ENCODE measurements around the gene HSH2D. TPM values are rescaled to one million over a fixed set of nuclear protein-coding genes. Genes with fewer than 3 reads are reported as not detected.
A peak's percentile ranks its signal among the peaks of the same experiment; 100 is the strongest.

Gene HSH2D
- total and polyA plus RNA-seq, 9 of the 15 experiments (the other 6 are each of a cell fraction or from before 2014, with no cell fraction given) = 0.03 to 1.1 (median 0.35) TPM; not detected in 1

DNA sequence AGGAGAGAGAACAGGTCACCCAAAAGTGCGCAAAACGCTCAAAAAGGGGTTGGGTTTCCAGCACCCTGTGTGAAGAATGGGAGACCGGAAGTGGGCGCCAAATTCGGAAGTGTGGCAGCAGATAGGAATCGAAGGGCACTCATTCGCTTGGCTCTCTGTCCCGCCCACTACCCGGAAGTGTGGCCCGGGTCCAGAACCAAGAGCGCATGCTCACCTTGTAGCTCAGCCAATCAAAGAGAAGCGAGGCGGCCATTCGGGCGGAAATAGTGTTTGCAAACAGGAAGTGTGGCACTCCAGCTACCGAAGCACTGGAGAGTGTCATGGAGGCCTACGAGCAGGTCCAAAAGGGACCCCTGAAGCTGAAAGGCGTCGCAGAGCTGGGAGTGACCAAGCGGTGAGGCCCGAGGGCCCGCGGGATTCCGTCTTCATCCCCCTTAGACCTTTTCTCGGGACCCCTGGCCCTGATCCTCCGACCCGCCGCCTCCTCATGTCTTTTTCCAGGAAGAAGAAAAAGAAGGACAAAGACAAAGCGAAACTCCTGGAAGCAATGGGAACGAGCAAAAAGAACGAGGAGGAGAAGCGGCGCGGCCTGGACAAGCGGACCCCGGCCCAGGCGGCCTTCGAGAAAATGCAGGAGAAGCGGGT is 41.8 kb downstream of the HSH2D start, which contains the start of gene FAM32A (continued):
- TF ChIP-seq SREBF2 (CRISPR knock-in tag; IDR thresholded peaks at IDR 0.05) = no peak
- no peak for TF ChIP-seq PTTG1 (tag; IDR thresholded peaks at IDR 0.05; ENCODE audit: low read depth)
- TF ChIP-seq ZNF197 (CRISPR knock-in tag; IDR thresholded peaks at IDR 0.05; ENCODE audit: low read depth) = no peak
- TF ChIP-seq FOXA3 (CRISPR knock-in tag; conservative IDR thresholded peaks at IDR 0.05 in 1 of 2, IDR thresholded peaks at IDR 0.05 in 1 of 2) = no peak
- TF ChIP-seq ZFP36 (IDR thresholded peaks at IDR 0.05; ENCODE audit: low read depth, low read length, partially characterized antibody) = peak; percentile 88
- TF ChIP-seq ZNF830 (CRISPR knock-in tag; IDR thresholded peaks at IDR 0.05) = no peak
- peak; percentile 72 for TF ChIP-seq ETV1 (tag; conservative IDR thresholded peaks at IDR 0.05; ENCODE audit: low read depth)
- TF ChIP-seq HEY1 (CRISPR knock-in tag; IDR thresholded peaks at IDR 0.05; ENCODE audit: borderline replicate concordance) = no peak
- no peak for TF ChIP-seq GMEB1 (CRISPR knock-in tag; IDR thresholded peaks at IDR 0.05)
- TF ChIP-seq NCOA1 (IDR thresholded peaks at IDR 0.05; ENCODE audit: low read depth) = no peak
- TF ChIP-seq, protein P1, sequence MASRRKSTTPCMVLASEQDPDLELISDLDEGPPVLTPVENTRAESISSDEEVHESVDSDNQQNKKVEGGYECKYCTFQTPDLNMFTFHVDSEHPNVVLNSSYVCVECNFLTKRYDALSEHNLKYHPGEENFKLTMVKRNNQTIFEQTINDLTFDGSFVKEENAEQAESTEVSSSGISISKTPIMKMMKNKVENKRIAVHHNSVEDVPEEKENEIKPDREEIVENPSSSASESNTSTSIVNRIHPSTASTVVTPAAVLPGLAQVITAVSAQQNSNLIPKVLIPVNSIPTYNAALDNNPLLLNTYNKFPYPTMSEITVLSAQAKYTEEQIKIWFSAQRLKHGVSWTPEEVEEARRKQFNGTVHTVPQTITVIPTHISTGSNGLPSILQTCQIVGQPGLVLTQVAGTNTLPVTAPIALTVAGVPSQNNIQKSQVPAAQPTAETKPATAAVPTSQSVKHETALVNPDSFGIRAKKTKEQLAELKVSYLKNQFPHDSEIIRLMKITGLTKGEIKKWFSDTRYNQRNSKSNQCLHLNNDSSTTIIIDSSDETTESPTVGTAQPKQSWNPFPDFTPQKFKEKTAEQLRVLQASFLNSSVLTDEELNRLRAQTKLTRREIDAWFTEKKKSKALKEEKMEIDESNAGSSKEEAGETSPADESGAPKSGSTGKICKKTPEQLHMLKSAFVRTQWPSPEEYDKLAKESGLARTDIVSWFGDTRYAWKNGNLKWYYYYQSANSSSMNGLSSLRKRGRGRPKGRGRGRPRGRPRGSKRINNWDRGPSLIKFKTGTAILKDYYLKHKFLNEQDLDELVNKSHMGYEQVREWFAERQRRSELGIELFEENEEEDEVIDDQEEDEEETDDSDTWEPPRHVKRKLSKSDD (conservative IDR thresholded peaks at IDR 0.05; ENCODE audit: low read length) = no peak
- TF ChIP-seq, protein P2, sequence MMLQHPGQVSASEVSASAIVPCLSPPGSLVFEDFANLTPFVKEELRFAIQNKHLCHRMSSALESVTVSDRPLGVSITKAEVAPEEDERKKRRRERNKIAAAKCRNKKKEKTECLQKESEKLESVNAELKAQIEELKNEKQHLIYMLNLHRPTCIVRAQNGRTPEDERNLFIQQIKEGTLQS (IDR thresholded peaks at IDR 0.05) = no peak
- TF ChIP-seq, protein P2 (CRISPR knock-in tag; conservative IDR thresholded peaks at IDR 0.05) = no peak
- no peak for TF ChIP-seq ZNF668 (CRISPR knock-in tag; IDR thresholded peaks at IDR 0.05)
- TF ChIP-seq JUND (IDR thresholded peaks at IDR 0.05; ENCODE audit: borderline replicate concordance, low read depth, low read length) = no peak
- no peak for TF ChIP-seq JUND (tag; IDR thresholded peaks at IDR 0.05; ENCODE audit: borderline replicate concordance, low read depth, low read length)
- TF ChIP-seq, protein P3, sequence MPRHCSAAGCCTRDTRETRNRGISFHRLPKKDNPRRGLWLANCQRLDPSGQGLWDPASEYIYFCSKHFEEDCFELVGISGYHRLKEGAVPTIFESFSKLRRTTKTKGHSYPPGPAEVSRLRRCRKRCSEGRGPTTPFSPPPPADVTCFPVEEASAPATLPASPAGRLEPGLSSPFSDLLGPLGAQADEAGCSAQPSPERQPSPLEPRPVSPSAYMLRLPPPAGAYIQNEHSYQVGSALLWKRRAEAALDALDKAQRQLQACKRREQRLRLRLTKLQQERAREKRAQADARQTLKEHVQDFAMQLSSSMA (CRISPR knock-in tag; IDR thresholded peaks at IDR 0.05) = peak; percentile 98
- no peak for TF ChIP-seq RHOXF2B (CRISPR knock-in tag; conservative IDR thresholded peaks at IDR 0.05)
- TF ChIP-seq POLR2AphosphoS2 (IDR thresholded peaks at IDR 0.05; ENCODE audit: low read length) = no peak; the same call in 1 of the 2 replicates
- no peak for TF ChIP-seq SRSF7 (optimal IDR thresholded peaks at IDR 0.05; ENCODE audit: low read depth, low read length)
- no peak for TF ChIP-seq SRSF3 (IDR thresholded peaks at IDR 0.05; ENCODE audit: insufficient read depth, low read length)
- TF ChIP-seq, protein P4, sequence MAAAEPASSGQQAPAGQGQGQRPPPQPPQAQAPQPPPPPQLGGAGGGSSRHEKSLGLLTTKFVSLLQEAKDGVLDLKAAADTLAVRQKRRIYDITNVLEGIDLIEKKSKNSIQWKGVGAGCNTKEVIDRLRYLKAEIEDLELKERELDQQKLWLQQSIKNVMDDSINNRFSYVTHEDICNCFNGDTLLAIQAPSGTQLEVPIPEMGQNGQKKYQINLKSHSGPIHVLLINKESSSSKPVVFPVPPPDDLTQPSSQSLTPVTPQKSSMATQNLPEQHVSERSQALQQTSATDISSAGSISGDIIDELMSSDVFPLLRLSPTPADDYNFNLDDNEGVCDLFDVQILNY (CRISPR knock-in tag; IDR thresholded peaks at IDR 0.05) = no peak
- no peak for TF ChIP-seq ZNF239 (CRISPR knock-in tag; IDR thresholded peaks at IDR 0.05)

Measured in K562 (cell line).